Activated CD4-positive, alpha-beta memory T cell treated with anti-CD3 and anti-CD28 coated beads for 36 hours (primary cell): ENCODE data around the gene GAS2L1. TPM values are rescaled to one million over a fixed set of nuclear protein-coding genes. Genes with fewer than 3 reads are reported as not detected.

Experiments
- CTCF ChIA-PET: fragments of 350-600 bp; sonication (Branson Sonifier 250); formaldehyde crosslinking; loops from one replicate; lab custom pipeline; 2021; ENCODE audit warnings: antibody characterized with exemption, inconsistent platforms; lab: Charles Lee
- POLR2A ChIA-PET: fragments of 350-600 bp; sonication (Branson Sonifier 250); formaldehyde crosslinking; loops from one replicate; lab custom pipeline; 2021; ENCODE audit warnings: antibody characterized with exemption; lab: Charles Lee
- DNase-seq: peaks from one replicate; pipeline ENCODE4 v3.0.0-alpha.2; 2020
- H3K27ac Mint-ChIP-seq: one replicate; pipeline ENCODE4 v1.8.0; 2021; ENCODE audit warnings: mixed read lengths
- H3K27me3 Mint-ChIP-seq: one replicate; pipeline ENCODE4 v1.8.0; 2021; ENCODE audit warnings: mixed read lengths
- H3K36me3 Mint-ChIP-seq: one replicate; pipeline ENCODE4 v1.8.0; 2021; ENCODE audit warnings: mixed read lengths
- H3K4me1 Mint-ChIP-seq: one replicate; pipeline ENCODE4 v1.8.0; 2021; ENCODE audit warnings: low read depth, mixed read lengths
- H3K4me3 Mint-ChIP-seq: one replicate; pipeline ENCODE4 v1.8.0; 2021; ENCODE audit warnings: mild to moderate bottlenecking, mixed read lengths
- H3K9me3 Mint-ChIP-seq: one replicate; pipeline ENCODE4 v1.8.0; 2021; ENCODE audit warnings: mixed read lengths
- intact Hi-C: fragments of 100-400 bp; cut with micrococcal nuclease; formaldehyde crosslinking; loops from one replicate; pipeline ENCODE4 v1.15.1; 2023
- total RNA-seq, 2 experiments: library from RNA; stranded (reverse); gene quantifications; one replicate each; pipeline ENCODE4 v1.2.3, GENCODE V29; 2021

Gene GAS2L1
- total RNA-seq = 1 to 10 TPM; 1.3 to 1.4 TPM

GRCh38 chr22:29306175-29306834 lies at the start of gene GAS2L1:
TSS of gene GAS2L1 (plus strand) at chr22:29306650. CDS start at chr22:29308106, 1,456 bp downstream.
- Mint-ChIP-seq H3K4me3 (peak within 1 kb of the TSS; percentile 66), H3K4me1 (peaks cover 18% of the 10 kb centered on the region), H3K27me3 (peaks cover 12% of the 10 kb centered on the region), H3K9me3 (no peaks in the 10 kb centered on the region), H3K36me3 (no peaks in the 10 kb centered on the region), H3K27ac (no peak within 1 kb of the TSS)
- peak; percentile 71 for DNase-seq
- intact Hi-C loops = loop anchor here (5.0 kb wide), 1 partner anchor 39 kb away; the partner anchor contains the start of genes EWSR1 and RHBDD3
- CTCF ChIA-PET = interaction anchor here (1.1 to 1.6 kb wide), 3 partner anchors 11 to 21 kb away, joined by 3 to 4 read pairs (median 3); no protein-coding TSS in a partner anchor
- POLR2A ChIA-PET = interaction anchor here (1.5 kb wide), 1 partner anchor 9 kb away, joined by 3 read pairs; no protein-coding TSS in a partner anchor

GRCh38 chr22:29257751-29258181 lies 48.7 kb upstream of the GAS2L1 start:
- H3K4me1 Mint-ChIP-seq = peaks cover 2% of the 10 kb centered on the region
- H3K27me3 Mint-ChIP-seq = peaks cover 2% of the 10 kb centered on the region
- intact Hi-C loops = no loop called here
- no peak for DNase-seq
- no peaks in the 10 kb centered on the region for H3K9me3 Mint-ChIP-seq
- ChIA-PET CTCF (no interaction called here), POLR2A (no interaction called here)
- H3K27ac Mint-ChIP-seq = no peak overlapping the region
- no peak overlapping the region for H3K4me3 Mint-ChIP-seq
- no peaks in the 10 kb centered on the region for H3K36me3 Mint-ChIP-seq

DNA sequence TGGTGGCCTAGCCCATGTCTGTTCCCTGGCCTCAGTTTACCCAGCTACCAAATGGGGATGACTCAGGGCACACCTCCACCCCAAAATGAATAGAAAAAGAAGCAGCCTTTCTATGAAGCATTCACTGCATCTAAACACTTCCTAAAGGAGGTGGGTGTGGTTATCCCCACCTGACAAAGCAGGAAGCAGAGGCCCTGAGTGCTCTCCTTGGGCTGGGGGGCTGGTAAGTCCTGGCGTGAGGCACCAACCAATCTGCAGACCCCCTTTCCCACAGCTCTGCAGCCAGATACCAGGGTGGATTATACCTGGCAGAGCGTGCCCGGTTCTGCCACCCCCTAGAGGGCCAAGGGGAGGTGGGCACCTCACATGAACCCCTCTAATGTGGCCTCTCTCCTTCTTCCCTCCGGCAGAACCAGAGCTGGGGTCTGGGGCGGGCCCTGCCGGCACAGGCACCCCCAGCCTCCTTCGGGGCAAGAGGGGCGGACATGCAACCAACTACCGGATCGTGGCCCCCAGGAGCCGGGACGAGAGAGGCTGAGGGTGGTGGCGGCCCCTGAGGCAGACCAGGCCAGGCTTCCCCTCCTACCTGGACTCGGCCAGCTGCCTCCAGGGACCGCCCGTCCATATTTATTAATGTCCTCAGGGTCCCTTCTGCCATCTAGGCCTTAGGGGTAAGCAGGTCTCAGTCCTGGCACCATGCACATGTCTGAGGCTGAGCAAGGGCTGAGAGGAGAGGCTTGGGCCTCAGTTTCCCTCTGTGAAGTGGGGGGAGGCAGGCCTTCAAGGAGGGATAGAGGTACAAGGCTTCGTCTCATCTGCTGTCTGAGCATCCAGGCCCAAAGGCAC lies 47.8 kb upstream of the GAS2L1 start:
- no peak overlapping the region for H3K27ac Mint-ChIP-seq
- no peak for DNase-seq
- intact Hi-C loops = no loop called here
- no peaks in the 10 kb centered on the region for H3K9me3 Mint-ChIP-seq
- no peak overlapping the region for H3K4me3 Mint-ChIP-seq
- H3K4me1 Mint-ChIP-seq = peaks cover 2% of the 10 kb centered on the region
- CTCF ChIA-PET = no interaction called here
- no peaks in the 10 kb centered on the region for H3K27me3 Mint-ChIP-seq
- POLR2A ChIA-PET = no interaction called here
- no peaks in the 10 kb centered on the region for H3K36me3 Mint-ChIP-seq

DNA sequence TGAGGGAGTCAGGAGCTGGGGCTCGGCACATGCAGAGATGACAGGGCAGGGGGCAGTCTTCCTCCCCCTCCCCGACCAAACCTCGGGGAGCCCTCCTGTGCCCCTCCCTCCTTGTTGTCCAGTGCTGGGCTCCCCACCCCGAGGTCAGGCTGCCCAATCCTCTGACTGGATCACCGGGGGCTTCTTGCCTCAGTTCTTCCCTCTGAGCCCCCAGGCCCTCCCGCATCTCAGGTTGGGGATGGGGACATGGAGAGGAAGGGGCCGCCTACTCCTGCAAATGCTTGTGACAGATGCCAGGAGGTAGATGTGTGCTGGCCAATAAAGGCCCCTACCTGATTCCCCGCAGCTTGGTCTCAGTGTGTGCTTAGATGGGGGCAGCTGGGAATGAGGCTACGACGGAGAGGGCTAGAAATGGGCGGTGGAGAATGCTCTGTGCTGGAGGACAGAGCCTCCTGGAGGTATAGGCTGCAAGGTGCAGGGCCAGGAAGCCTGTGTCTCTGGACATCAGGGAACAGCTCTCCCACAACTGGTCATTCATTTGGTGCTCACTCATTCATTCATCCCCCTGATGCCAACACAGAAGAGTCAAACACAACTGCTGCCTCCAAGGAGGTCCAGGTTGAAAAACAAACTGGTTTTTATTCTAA lies 47.1 kb upstream of the GAS2L1 start:
- H3K4me1 Mint-ChIP-seq = peaks cover 2% of the 10 kb centered on the region
- intact Hi-C loops = no loop called here
- DNase-seq = no peak
- no peaks in the 10 kb centered on the region for H3K27me3 Mint-ChIP-seq
- H3K27ac Mint-ChIP-seq = no peak overlapping the region
- H3K9me3 Mint-ChIP-seq = no peaks in the 10 kb centered on the region
- CTCF ChIA-PET = no interaction called here
- no peak overlapping the region for H3K4me3 Mint-ChIP-seq
- no peaks in the 10 kb centered on the region for H3K36me3 Mint-ChIP-seq
- POLR2A ChIA-PET = no interaction called here

- POLR2A ChIA-PET = no interaction called here
- Mint-ChIP-seq H3K4me1 (peaks cover 2% of the 10 kb centered on the region), H3K36me3 (no peaks in the 10 kb centered on the region), H3K27ac (no peak overlapping the region), H3K27me3 (no peaks in the 10 kb centered on the region), H3K9me3 (no peaks in the 10 kb centered on the region), H3K4me3 (no peak overlapping the region)
- CTCF ChIA-PET = no interaction called here
- intact Hi-C loops = no loop called here
- no peak for DNase-seq
Measured at GRCh38 chr22:29260031-29260560, 46.4 kb upstream of the GAS2L1 start.

- peaks cover 3% of the 10 kb centered on the region for H3K36me3 Mint-ChIP-seq
- intact Hi-C loops = no loop called here
- peaks cover 2% of the 10 kb centered on the region for H3K4me1 Mint-ChIP-seq
- no peak overlapping the region for H3K4me3 Mint-ChIP-seq
- H3K9me3 Mint-ChIP-seq = no peaks in the 10 kb centered on the region
- DNase-seq = no peak
- ChIA-PET POLR2A (no interaction called here), CTCF (no interaction called here)
- no peak overlapping the region for H3K27ac Mint-ChIP-seq
- H3K27me3 Mint-ChIP-seq = no peaks in the 10 kb centered on the region
Measured at GRCh38 chr22:29260601-29261315, 45.7 kb upstream of the GAS2L1 start.

GRCh38 chr22:29263791-29264276 lies 42.6 kb upstream of the GAS2L1 start:
- Mint-ChIP-seq H3K4me1 (peaks cover 11% of the 10 kb centered on the region), H3K27ac (no peak overlapping the region), H3K9me3 (no peaks in the 10 kb centered on the region), H3K36me3 (peaks cover 15% of the 10 kb centered on the region), H3K27me3 (no peaks in the 10 kb centered on the region), H3K4me3 (no peak overlapping the region)
- intact Hi-C loops = no loop called here
- DNase-seq = no peak
- CTCF ChIA-PET = no interaction called here
- POLR2A ChIA-PET = no interaction called here

- CTCF ChIA-PET = no interaction called here
Measured at GRCh38 chr22:29265305-29265704, 41.1 kb upstream of the GAS2L1 start.

DNA sequence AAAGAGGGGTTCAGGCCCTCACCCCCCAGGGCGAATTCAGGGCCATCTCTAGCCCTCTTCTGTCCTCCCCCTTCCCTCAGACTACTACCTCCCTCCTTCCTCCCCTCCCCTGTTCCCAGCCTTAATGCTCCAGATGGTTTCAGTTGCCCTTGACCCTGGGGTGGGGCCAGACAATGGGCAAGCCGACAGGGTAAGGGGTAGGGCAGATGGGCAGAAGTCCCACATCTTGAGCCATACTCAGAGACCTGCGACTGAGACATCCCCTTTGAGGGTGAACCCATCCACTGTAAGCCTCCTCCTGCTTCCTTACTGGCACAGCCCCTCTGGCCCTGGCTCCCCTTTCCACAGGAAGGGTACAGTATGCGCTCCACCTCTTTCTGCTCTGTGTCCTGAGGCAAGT lies 40.5 kb upstream of the GAS2L1 start:
- peaks cover 26% of the 10 kb centered on the region for H3K4me1 Mint-ChIP-seq
- intact Hi-C loops = loop anchor here (5.0 kb wide), 2 partner anchors 41 to 121 kb away; partner anchors contain the start of genes AP1B1 and GAS2L1
- no peaks in the 10 kb centered on the region for H3K27me3 Mint-ChIP-seq
- POLR2A ChIA-PET = no interaction called here
- H3K27ac Mint-ChIP-seq = no peak overlapping the region
- no peak overlapping the region for H3K4me3 Mint-ChIP-seq
- DNase-seq = no peak
- peaks cover 34% of the 10 kb centered on the region for H3K36me3 Mint-ChIP-seq
- CTCF ChIA-PET = interaction anchor here (1.9 kb wide), 1 partner anchor 20 kb away, joined by 7 read pairs; no protein-coding TSS in a partner anchor
- no peaks in the 10 kb centered on the region for H3K9me3 Mint-ChIP-seq

More at GRCh38 chr22:29265305-29265704, 41.1 kb upstream of the GAS2L1 start:
- Mint-ChIP-seq H3K4me1 (peaks cover 20% of the 10 kb centered on the region), H3K36me3 (peaks cover 28% of the 10 kb centered on the region), H3K4me3 (no peak overlapping the region), H3K27me3 (no peaks in the 10 kb centered on the region), H3K27ac (no peak overlapping the region), H3K9me3 (no peaks in the 10 kb centered on the region)
- intact Hi-C loops = loop anchor here (5.0 kb wide), 2 partner anchors 42 to 122 kb away; partner anchors contain the start of genes AP1B1 and GAS2L1
- POLR2A ChIA-PET = no interaction called here
- no peak for DNase-seq

DNA sequence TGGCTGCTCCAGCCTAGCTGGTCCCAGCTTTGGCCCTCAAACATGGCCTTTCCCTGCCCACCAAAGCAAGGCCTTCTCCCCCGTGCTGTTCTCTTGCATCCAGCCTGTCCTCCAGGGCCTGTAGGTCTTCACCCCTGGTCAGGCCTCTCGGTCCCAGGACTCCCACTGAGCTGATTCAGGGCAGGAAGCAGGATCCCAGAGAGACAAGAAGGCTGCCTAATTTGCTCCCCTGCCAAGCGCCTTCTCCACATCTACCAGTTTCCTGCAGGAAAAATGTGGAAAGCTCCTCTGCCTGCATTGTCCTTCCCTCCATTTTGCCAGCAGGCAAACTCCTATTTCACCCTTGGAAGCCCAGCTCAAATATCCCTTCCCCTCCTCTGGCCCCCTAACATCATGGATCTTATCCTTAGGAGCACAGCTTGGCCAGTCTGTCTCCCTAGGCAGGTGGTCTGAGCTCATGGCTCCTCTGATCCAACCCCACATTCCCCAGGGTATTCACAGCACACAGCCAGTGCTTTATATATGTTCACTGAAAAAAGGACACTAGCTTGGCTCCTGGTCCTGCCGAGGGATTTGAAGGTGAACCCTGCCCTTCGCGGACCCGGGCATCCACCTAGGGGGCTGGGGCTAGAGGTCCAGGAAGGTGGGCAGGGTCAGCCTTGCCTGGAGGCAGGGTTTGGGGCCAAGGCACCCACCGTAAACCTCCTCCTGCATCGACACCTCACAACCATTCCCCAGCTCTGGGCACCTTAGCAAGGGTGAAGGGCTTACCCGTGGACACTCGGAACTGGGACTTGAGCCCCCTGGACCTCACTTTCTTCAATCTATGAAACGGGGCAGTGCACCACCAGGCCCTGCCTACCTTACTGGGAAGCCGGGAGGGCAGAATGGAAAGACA lies 39.6 kb upstream of the GAS2L1 start:
- Mint-ChIP-seq H3K27ac (peak overlapping the region; percentile 84), H3K36me3 (peaks cover 40% of the 10 kb centered on the region), H3K9me3 (no peaks in the 10 kb centered on the region), H3K4me1 (peaks cover 35% of the 10 kb centered on the region), H3K4me3 (peak overlapping the region; percentile 90), H3K27me3 (no peaks in the 10 kb centered on the region)
- CTCF ChIA-PET = interaction anchor here (0.8 to 1.9 kb wide), 3 partner anchors 21 to 665 kb away, joined by 3 to 7 read pairs (median 3); no protein-coding TSS in a partner anchor
- DNase-seq = no peak
- POLR2A ChIA-PET = no interaction called here
- intact Hi-C loops = loop anchor here (5.0 kb wide), 2 partner anchors 40 to 120 kb away; partner anchors contain the start of genes AP1B1 and GAS2L1
